Measurements from ENCODE around the gene SH2D3C. TPM values are rescaled to one million over a fixed set of nuclear protein-coding genes. Genes with fewer than 3 reads are reported as not detected.

The SH2D3C gene
- total and polyA plus RNA-seq, 9 donors: 12.4 to 22.5 (median 19.8) TPM

DNA sequence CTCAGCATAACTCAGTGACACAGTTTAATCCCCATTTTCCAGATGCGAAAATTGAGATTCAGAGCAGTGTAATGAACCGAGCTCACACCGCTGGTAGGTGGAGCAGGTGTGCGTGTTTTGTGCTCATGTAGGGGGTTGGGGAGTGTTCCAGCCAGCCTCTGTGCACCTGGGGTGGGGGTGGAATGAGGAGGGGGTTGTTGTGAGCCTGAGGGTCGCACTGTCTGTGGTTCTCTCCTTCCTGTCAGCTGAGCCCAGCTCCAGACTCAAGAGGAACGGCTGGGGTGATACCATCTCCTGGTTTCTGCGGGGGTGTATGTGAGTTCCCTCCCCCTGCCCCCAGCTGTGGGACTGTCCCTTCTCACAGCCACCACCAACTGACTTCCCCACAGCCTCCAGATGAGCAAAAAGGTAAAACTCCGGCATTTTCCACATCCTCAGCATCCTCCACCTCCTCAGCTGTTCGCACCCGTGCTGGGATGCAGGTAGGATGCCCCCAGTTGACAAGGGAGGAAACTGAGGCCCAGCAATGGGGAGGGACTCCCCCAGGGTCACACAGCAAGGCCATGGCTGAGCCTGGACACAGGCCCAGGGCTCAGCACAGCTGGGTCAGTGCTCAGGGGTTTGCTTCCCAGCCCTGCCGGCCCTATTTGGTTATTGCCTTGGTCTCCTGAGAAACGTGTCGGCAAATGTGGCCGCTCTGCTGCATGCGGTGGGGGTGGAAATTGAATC is 2.1 kb downstream of the SH2D3C start:
- H3K36me3 ChIP-seq (ENCODE audit: control insufficient read depth, insufficient read depth, low read length): peaks cover 5% of the 10 kb centered on the region
- WGBS (ENCODE audit: insufficient coverage): 58% methylated on average over 3 of the region's 15 CpGs
- peaks cover 39% of the 10 kb centered on the region for H3K4me1 ChIP-seq (ENCODE audit: control insufficient read depth, insufficient read depth, low read length)
- peak overlapping the region; percentile 6 for H3K27ac ChIP-seq (ENCODE audit: low read length)
- H3K4me3 ChIP-seq (ENCODE audit: low read length): peak overlapping the region; percentile 35
- H3K27me3 ChIP-seq (ENCODE audit: control insufficient read depth, insufficient read depth, low read length): no peaks in the 10 kb centered on the region
- peak; percentile 61 for DNase-seq
- no peaks in the 10 kb centered on the region for H3K9me3 ChIP-seq (replicated peaks; ENCODE audit: control insufficient read depth, low read depth, low read length)

DNA sequence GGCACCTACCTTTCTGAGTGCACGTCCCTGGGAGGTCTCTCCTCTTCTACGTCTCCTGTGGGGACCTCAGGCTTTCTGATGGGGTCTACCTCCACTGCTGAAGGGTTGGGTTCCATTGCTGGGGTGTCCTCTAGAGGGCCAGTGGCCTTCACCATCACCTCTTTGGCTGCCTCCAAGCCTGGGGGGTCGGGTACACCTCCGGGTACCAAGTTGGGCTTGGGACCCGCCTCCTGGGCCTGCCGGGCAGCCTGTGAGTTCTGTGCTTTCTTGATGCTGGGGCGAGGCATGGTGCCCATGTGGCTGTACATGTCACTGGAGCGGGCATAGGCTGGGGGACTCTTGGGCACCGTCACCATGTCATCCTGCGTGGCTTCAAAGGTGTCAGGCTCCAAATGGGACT is 4.5 kb downstream of the SH2D3C start:
- Histone ChIP-seq H3K4me3 (ENCODE audit: low read length) (no peak overlapping the region), H3K27ac (ENCODE audit: low read length) (no peak overlapping the region), H3K36me3 (ENCODE audit: control insufficient read depth, insufficient read depth, low read length) (peaks cover 5% of the 10 kb centered on the region), H3K9me3 (replicated peaks; ENCODE audit: control insufficient read depth, low read depth, low read length) (no peaks in the 10 kb centered on the region), H3K4me1 (ENCODE audit: control insufficient read depth, insufficient read depth, low read length) (peaks cover 39% of the 10 kb centered on the region), H3K27me3 (ENCODE audit: control insufficient read depth, insufficient read depth, low read length) (no peaks in the 10 kb centered on the region)
- WGBS (ENCODE audit: insufficient coverage): 79% methylated on average over 10 of the region's 10 CpGs
- no peak for DNase-seq

DNA sequence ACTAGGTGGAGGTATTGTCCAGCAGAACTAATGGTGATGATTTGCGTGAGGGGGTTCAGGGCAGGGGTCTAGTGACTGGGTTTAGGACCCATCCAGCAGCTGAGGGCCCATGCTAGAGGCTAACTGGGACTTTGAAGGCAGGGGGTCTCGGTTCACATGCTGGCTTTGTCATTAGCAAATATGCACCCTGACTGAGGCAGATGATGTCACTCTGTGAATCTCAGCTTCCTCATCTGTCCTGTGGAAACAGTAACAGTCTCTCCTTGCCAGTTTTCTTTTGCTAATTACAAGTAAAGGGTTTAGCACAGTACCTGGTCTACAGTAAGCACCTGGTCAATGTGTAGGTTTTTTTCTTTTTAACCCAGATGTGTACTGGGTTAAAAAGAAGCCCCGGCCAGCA is 5.2 kb downstream of the SH2D3C start:
- H3K36me3 ChIP-seq (ENCODE audit: control insufficient read depth, insufficient read depth, low read length): peaks cover 5% of the 10 kb centered on the region
- no peak overlapping the region for H3K27ac ChIP-seq (ENCODE audit: low read length)
- H3K27me3 ChIP-seq (ENCODE audit: control insufficient read depth, insufficient read depth, low read length): no peaks in the 10 kb centered on the region
- H3K4me1 ChIP-seq (ENCODE audit: control insufficient read depth, insufficient read depth, low read length): peaks cover 33% of the 10 kb centered on the region
- DNase-seq: no peak
- WGBS (ENCODE audit: insufficient coverage): 74% methylated on average over 3 of the region's 3 CpGs
- H3K9me3 ChIP-seq (replicated peaks; ENCODE audit: control insufficient read depth, low read depth, low read length): no peaks in the 10 kb centered on the region
- no peak overlapping the region for H3K4me3 ChIP-seq (ENCODE audit: low read length)

DNA sequence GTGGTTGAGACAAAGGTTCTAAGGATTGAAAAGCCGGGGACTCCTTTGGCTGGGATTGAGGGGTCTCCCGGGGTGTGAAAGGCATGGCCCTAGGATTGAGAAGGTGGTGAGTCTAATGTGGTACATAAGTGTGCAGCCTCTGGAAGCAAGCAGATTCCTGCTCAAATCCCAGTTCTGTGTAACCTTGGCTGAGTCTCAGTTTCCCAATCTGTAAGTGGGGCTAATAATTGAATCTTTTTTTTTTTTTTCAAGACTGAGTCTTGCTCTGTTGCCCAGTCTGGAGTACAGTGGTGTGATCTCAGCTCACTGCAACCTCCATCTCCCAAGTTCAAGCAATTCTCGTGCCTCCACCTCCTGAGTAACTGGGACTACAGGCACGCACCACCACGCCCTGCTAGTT is 5.9 kb downstream of the SH2D3C start:
- H3K36me3 ChIP-seq (ENCODE audit: control insufficient read depth, insufficient read depth, low read length): peaks cover 5% of the 10 kb centered on the region
- no peak overlapping the region for H3K27ac ChIP-seq (ENCODE audit: low read length)
- peaks cover 37% of the 10 kb centered on the region for H3K4me1 ChIP-seq (ENCODE audit: control insufficient read depth, insufficient read depth, low read length)
- no peak for DNase-seq
- WGBS (ENCODE audit: insufficient coverage): 100% methylated on average over 1 of the region's 5 CpGs
- H3K9me3 ChIP-seq (replicated peaks; ENCODE audit: control insufficient read depth, low read depth, low read length): no peaks in the 10 kb centered on the region
- no peak overlapping the region for H3K4me3 ChIP-seq (ENCODE audit: low read length)
- no peaks in the 10 kb centered on the region for H3K27me3 ChIP-seq (ENCODE audit: control insufficient read depth, insufficient read depth, low read length)

DNA sequence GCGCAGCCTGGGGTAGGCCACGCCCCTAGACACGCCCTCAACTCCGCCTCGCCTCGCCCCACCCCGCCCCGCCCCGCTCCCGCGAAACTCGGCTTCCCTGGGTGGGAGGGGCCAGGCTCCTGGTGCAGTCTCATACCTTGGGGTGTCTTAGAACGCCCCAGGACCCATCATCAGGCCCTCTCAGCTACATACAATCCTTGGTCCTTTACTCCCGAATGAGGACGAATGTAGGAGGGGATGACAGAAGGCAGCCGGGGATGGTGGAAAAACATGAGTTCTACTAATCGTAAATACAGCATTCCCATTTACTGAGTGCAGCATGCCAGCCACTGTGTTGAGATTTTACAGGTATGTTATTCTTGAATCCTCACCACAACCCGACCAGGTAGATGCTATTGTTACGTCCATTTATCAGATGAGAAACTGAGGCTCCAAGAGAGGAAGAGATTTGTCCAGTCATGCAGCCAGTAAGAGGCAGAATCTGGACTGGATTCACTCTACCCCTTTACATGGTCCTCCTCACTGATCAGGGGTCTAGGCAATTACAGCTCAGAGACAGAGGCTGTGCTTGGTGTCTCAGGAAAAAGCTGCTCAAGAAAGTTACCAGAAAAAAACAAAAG is 6.8 kb downstream of the SH2D3C start:
- no peak overlapping the region for H3K27ac ChIP-seq (ENCODE audit: low read length)
- H3K36me3 ChIP-seq (ENCODE audit: control insufficient read depth, insufficient read depth, low read length): peaks cover 13% of the 10 kb centered on the region
- H3K9me3 ChIP-seq (replicated peaks; ENCODE audit: control insufficient read depth, low read depth, low read length): no peaks in the 10 kb centered on the region
- H3K4me3 ChIP-seq (ENCODE audit: low read length): peak overlapping the region; percentile 41
- H3K27me3 ChIP-seq (ENCODE audit: control insufficient read depth, insufficient read depth, low read length): no peaks in the 10 kb centered on the region
- DNase-seq: no peak
- no CpG with 5 or more reads among the region's 19 CpGs for WGBS (ENCODE audit: insufficient coverage)
- peaks cover 38% of the 10 kb centered on the region for H3K4me1 ChIP-seq (ENCODE audit: control insufficient read depth, insufficient read depth, low read length)

DNA sequence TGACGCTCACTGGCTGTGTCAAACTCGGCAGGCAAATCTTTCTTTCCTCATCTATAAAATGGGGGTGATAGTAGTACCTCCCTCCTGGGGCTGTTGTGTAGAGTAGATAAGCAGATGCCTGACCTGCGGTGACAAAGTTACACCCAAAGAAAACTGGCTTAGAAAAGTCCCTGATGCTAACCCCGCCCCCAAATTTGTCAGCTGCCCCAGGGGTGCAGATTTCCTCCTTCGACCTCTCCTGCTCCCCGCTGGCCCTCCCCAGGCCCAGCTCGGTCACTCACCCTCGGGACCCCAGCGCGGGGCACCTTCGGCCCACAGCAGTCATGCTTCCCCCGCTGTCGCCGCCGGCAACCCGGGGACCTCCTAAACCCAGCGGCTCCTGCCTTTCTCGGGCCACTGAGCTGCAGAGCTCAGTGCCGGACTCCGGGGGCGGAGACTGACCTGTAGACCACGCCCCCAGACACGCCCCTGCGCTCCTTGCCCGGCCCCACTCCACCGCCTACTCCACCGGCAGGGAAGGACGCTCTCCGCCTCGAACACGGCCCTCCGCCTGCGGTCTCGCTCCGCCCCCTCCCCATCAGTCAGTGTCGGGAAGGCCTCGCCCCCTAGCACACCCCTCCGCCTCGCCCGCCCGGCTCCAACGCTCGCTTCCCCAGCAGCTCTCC is 7.4 kb downstream of the SH2D3C start:
- no peaks in the 10 kb centered on the region for H3K9me3 ChIP-seq (replicated peaks; ENCODE audit: control insufficient read depth, low read depth, low read length)
- H3K4me1 ChIP-seq (ENCODE audit: control insufficient read depth, insufficient read depth, low read length): peaks cover 33% of the 10 kb centered on the region
- H3K36me3 ChIP-seq (ENCODE audit: control insufficient read depth, insufficient read depth, low read length): peaks cover 13% of the 10 kb centered on the region
- DNase-seq: peak; percentile 98
- WGBS (ENCODE audit: insufficient coverage): under 1% methylated on average over 38 of the region's 43 CpGs
- no peaks in the 10 kb centered on the region for H3K27me3 ChIP-seq (ENCODE audit: control insufficient read depth, insufficient read depth, low read length)
- H3K4me3 ChIP-seq (ENCODE audit: low read length): peak overlapping the region; percentile 41
- H3K27ac ChIP-seq (ENCODE audit: low read length): peak overlapping the region; percentile 56

DNA sequence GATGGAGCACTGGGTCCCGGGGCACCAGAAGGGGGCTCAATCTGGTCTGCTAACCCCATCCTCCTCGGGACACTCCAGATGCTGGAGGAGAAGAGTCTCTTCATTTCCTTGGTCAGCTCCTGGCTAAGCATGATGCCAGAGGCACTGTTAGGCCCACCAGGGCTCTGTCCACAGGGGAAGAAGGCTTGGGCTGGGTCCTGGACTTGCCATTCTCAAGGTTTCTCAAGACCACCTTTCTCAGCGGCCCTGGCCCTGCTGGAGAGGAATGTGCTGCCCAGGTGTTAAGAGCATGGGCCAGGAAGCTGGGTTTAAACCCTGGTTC is 7.9 kb downstream of the SH2D3C start:
- peaks cover 33% of the 10 kb centered on the region for H3K4me1 ChIP-seq (ENCODE audit: control insufficient read depth, insufficient read depth, low read length)
- peaks cover 13% of the 10 kb centered on the region for H3K36me3 ChIP-seq (ENCODE audit: control insufficient read depth, insufficient read depth, low read length)
- peak overlapping the region; percentile 41 for H3K4me3 ChIP-seq (ENCODE audit: low read length)
- no peaks in the 10 kb centered on the region for H3K9me3 ChIP-seq (replicated peaks; ENCODE audit: control insufficient read depth, low read depth, low read length)
- peak overlapping the region; percentile 56 for H3K27ac ChIP-seq (ENCODE audit: low read length)
- DNase-seq: no peak
- H3K27me3 ChIP-seq (ENCODE audit: control insufficient read depth, insufficient read depth, low read length): no peaks in the 10 kb centered on the region
- no CpG with 5 or more reads among the region's 3 CpGs for WGBS (ENCODE audit: insufficient coverage)

DNA sequence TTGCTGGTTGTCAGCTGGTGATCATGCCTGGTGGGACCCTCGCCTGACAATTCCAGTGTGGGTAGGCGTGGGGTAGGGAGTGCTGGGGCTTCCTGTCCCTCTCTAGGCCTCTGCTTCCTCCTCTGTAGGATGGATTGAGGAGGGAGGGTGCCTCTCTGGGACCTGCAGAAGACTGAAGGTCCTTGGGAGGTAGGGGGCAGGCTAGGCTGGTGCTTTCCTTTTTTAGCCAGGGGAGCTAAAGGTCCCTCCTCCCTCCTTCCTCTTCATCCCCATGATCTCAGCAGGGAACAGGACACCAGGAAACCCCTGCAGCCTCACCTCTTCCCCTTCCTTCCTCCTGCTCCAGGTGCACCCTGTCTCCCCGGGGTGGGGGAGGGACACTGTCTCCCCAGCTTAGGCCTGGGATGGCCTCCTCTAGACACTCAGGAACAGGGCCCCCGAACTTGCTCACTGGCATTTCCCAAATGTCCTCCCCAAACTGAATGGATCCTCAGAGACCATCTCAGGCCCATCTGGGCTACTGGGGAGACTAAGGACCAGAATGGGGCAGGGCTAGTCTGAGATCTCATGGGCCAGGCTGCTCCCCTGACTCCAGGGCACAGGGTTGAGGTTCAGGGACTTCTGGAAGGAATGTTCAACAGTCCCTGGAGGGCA is 8.4 kb downstream of the SH2D3C start:
- 56% methylated on average over 4 of the region's 4 CpGs for WGBS (ENCODE audit: insufficient coverage)
- DNase-seq: no peak
- Histone ChIP-seq H3K36me3 (ENCODE audit: control insufficient read depth, insufficient read depth, low read length) (peaks cover 13% of the 10 kb centered on the region), H3K27me3 (ENCODE audit: control insufficient read depth, insufficient read depth, low read length) (no peaks in the 10 kb centered on the region), H3K27ac (ENCODE audit: low read length) (peak overlapping the region; percentile 56), H3K4me1 (ENCODE audit: control insufficient read depth, insufficient read depth, low read length) (peaks cover 33% of the 10 kb centered on the region), H3K4me3 (ENCODE audit: low read length) (peak overlapping the region; percentile 41), H3K9me3 (replicated peaks; ENCODE audit: control insufficient read depth, low read depth, low read length) (no peaks in the 10 kb centered on the region)

DNA sequence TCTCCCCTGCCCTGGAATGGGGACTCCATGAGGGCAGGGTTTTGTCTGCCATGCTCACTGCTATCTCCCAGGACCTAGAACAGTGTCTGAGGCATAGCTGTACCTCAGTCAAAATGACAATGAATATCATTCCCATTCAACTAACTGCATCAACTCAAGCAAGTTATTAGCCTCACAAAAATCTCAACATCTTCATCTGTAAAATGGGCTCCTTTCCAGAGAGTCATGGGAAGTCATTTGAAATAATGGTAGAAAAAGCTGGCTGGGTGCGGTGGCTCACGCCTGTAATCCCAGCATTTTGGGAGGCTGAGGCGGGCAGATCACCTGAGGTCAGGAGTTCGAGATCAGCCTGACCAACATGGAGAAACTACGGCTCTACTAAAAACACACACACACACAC is 9.4 kb downstream of the SH2D3C start:
- no peak for DNase-seq
- Histone ChIP-seq H3K4me3 (ENCODE audit: low read length) (no peak overlapping the region), H3K4me1 (ENCODE audit: control insufficient read depth, insufficient read depth, low read length) (peaks cover 37% of the 10 kb centered on the region), H3K9me3 (replicated peaks; ENCODE audit: control insufficient read depth, low read depth, low read length) (no peaks in the 10 kb centered on the region), H3K36me3 (ENCODE audit: control insufficient read depth, insufficient read depth, low read length) (peaks cover 13% of the 10 kb centered on the region), H3K27ac (ENCODE audit: low read length) (peak overlapping the region; percentile 79), H3K27me3 (ENCODE audit: control insufficient read depth, insufficient read depth, low read length) (no peaks in the 10 kb centered on the region)
- WGBS (ENCODE audit: insufficient coverage): no CpG with 5 or more reads among the region's 5 CpGs

DNA sequence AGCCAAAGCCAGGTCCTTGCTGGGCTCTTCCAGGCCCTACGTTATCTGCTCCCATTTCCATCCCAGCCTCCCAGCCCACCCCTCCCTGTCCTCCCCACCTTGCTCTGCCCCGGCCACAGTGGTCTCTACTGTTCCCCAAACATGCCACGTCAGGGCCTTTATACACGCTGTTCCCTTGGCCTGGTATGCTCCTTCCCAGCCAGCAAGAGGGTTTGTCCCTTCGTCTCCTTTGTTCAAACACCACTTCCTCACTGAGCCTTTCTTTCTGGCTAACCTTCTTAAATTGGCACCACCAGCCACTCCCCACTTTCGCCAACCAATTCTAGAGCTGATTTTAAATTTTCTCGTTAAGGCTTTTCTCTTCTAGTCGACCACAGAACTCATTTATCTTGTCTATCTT is 9.8 kb downstream of the SH2D3C start:
- H3K4me1 ChIP-seq (ENCODE audit: control insufficient read depth, insufficient read depth, low read length): peaks cover 39% of the 10 kb centered on the region
- H3K4me3 ChIP-seq (ENCODE audit: low read length): no peak overlapping the region
- H3K27me3 ChIP-seq (ENCODE audit: control insufficient read depth, insufficient read depth, low read length): no peaks in the 10 kb centered on the region
- WGBS (ENCODE audit: insufficient coverage): 70% methylated on average over 8 of the region's 8 CpGs
- H3K9me3 ChIP-seq (replicated peaks; ENCODE audit: control insufficient read depth, low read depth, low read length): no peaks in the 10 kb centered on the region
- peaks cover 9% of the 10 kb centered on the region for H3K36me3 ChIP-seq (ENCODE audit: control insufficient read depth, insufficient read depth, low read length)
- peak overlapping the region; percentile 79 for H3K27ac ChIP-seq (ENCODE audit: low read length)
- no peak for DNase-seq
